Left renal cortex interstitium (tissue), 4 donors: Measurements from ENCODE around the gene NTN5. TPM values are rescaled to one million over a fixed set of nuclear protein-coding genes. Genes with fewer than 3 reads are reported as not detected.
A peak's percentile ranks its signal among the peaks of the same experiment; 100 is the strongest.
"Not testable (repeated sequence)": the region's sequence is repeated elsewhere in the genome, so short reads cannot be mapped to it uniquely, and the experiment has no call there.

ENCODE experiments used
- DNase-seq, 4 donors: peaks; one replicate each; pipeline ENCODE4 v3.0.0-alpha.2; 2013; ENCODE audit warnings: low read depth in 4 of 4, low spot score in 2 of 4, missing footprints in 1 of 4
- polyA plus RNA-seq, 4 donors: library from polyadenylated mRNA; unstranded; fragments of 120-200 nt; gene quantifications; one replicate each; pipeline ENCODE4 v1.2.1, GENCODE V29; 2013; ENCODE audit not compliant: insufficient read length in 4 of 4

NTN5 gene
- polyA plus RNA-seq, 4 donors, result 0.45 to 2.1 (median 1.6) TPM

DNA sequence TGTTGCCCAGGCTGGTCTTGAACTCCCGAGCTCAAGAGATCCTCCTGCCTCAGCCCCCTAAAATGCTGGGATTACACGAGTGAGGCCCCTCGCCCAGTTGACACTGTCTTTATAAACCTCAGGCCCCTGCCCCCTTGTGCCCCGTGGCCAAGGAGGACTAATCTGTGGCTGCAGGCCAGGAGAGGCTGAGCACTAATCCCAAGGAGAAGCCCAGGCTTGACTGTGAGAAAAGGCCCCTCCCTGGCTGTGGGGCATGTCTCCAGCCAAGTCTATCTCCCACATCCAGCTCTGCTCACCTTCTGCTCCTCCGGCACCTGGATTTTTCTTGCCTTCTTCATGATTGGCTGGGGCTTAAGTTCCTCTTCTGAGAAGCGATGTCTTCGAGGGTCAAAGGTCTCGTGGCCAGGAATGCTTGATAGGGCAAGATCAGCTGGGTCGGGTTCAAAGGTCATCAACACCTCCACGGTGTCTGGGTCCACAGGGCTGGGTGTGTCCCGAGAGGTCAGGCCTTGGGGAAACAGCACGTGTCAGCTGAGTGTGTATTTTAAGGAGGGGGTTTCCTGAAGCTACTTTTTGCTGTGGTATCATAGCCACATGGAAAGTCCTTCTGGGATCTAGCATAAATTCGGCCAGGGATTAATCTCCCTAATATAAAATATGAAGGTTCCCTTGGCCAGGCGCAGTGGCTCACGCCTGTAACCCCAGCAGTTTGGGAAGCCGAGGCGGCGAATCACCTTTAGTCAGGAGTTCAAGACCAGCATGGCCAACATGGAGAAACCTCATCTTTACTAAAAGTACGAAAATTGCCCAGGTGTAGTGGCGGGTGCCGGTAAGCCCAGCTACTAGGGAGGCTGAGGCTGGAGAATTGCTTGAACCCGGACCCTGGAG, 39.4 kb downstream of the NTN5 start:
- DNase-seq, result no peak

DNA sequence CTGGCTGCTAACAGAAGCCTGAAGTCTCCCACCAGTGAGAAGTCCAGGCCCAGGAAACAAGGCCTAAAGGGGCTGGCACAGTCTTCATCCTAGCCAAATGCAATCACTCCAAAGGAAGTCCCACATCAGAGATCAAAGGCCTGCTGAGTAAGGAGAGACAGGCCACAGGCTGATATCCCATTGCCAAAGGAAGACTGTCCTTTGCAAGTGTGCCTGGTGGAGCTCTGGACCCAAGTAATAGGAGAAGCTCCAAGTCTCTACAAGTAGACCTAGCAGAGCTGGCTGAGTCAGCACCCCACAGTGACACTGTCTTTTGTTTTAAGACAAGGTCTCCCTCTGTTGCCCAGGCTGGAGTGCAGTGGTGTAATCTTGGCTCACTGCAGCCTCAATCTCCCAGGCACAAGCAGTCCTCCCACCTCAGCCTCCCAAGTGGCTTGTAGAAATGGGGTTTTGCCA, 40.1 kb downstream of the NTN5 start:
- DNase-seq, result no peak

DNA sequence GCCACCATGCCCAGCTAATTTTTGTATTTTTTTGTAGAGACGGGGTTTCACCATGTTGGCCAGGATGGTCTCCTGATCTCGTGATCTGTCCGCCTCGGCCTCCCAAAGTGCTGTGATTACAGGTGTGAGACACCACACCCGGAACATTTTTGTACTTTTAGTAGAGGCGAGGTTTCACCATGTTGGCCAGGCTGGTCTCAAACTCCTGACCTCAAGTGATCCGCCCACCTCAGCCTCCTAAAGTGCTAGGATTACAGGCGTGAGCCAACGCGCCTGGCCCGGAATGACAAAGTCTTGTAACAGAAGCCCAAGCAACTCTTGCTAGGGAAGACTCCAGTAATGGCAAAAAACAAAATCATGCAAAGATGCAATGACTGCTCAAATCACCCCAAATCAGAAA, 40.5 kb downstream of the NTN5 start:
- not testable (repeated sequence) for DNase-seq

DNA sequence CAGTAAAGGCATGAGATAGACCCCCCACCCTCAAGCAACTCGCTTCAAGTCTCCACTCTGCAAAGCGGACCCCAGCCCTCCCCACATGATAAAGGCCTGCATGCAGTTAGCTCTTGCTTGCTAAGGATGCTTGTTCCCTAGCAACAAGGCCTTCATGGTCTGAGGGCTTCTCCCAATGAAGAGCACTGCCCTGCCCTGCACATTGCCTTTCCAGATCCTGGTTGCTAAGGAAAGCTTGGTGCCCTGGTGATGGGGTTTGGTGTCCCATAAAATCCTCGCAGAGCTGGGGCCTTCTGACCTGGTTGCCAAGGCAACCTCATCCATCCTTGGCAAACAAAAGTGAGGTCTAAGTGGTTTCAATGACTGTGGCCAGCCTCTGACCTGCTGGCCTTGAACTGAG, 41.6 kb downstream of the NTN5 start:
- DNase-seq, result no peak

DNA sequence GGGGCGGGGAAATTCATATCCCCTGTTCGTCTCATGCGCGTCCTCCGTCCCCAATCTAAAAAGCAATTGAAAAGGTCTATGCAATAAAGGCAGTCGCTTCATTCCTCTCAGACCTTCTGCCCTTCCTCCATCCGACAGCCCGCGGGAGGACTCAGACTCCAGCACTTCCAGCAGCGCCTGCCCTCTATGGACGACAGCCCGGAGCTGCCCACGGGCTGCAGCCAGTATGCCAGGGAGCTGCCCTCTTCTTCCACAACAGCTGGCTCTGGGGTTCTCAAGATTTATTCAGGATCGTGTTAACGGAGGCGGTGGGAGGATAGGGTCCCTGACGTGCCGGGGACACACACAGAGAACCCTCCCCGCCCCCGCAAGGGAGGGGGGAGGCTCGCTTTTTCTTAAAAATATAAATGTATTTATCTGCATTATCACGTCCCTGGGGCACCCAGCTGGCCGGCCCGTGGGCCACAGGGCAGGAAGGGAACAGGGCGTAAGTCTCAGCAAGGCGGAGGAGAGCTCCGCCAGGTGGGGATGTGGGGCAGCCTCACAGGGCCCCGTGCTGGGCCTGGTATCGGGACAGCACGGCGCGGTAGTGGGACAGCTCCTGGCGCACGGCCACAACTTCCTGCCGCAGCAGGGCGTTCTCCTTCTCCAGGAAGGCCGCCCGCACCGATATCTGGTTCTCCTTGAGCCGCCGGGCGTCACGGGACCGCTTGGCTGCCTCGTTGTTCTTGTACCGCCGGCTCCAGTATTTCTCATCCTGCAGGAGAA, 42.3 kb downstream of the NTN5 start:
- DNase-seq, result no peak

DNA sequence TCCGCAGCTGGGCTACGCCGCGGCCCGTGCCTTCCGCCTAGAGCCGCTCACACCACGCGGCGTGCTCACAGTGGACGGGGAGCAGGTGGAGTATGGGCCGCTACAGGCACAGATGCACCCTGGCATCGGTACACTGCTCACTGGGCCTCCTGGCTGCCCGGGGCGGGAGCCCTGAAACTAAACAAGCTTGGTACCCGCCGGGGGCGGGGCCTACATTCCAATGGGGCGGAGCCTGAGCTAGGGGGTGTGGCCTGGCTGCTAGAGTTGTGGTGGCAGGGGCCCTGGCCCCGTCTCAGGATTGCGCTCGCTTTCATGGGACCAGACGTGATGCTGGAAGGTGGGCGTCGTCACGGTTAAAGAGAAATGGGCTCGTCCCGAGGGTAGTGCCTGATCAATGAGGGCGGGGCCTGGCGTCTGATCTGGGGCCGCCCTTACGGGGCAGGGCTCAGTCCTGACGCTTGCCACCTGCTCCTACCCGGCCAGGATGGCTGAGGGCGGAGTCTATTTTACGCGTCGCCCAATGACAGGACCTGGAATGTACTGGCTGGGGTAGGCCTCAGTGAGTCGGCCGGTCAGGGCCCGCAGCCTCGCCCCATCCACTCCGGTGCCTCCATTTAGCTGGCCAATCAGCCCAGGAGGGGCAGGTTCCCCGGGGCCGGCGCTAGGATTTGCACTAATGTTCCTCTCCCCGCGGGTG, 43.1 kb downstream of the NTN5 start:
- DNase-seq, result no peak

DNA sequence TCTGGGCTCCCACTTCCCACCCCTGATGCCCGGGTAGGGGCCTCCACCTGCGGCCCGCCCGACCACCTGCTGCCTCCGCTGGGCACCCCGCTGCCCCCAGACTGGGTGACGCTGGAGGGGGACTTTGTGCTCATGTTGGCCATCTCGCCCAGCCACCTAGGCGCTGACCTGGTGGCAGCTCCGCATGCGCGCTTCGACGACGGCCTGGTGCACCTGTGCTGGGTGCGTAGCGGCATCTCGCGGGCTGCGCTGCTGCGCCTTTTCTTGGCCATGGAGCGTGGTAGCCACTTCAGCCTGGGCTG, 43.6 kb downstream of the NTN5 start:
- no peak for DNase-seq

DNA sequence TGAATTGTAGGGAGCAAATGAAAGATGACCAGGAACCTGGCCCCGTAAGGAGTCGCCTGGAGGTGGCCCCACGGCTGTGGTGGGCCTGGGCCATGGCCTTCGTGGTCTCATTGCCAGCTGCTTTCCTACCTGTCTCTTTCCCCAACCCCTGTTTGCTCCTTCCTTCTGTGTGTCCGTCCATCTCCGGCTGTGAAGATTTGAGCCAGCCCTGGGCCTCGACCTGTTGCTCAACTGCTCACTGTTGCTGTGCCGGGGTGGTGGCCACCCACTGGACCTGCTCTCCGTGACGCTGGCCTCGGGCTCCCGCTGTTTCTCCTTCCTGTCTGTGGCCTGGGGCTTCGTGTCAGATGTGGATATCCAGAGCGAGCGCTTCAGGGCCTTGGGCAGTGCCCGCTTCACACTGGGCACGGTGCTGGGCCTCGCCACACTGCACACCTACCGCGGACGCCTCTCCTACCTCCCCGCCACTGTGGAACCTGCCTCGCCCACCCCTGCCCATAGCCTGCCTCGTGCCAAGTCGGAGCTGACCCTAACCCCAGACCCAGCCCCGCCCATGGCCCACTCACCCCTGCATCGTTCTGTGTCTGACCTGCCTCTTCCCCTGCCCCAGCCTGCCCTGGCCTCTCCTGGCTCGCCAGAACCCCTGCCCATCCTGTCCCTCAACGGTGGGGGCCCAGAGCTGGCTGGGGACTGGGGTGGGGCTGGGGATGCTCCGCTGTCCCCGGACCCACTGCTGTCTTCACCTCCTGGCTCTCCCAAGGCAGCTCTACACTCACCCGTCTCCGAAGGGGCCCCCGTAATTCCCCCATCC, 44.1 kb downstream of the NTN5 start:
- DNase-seq, result no peak

DNA sequence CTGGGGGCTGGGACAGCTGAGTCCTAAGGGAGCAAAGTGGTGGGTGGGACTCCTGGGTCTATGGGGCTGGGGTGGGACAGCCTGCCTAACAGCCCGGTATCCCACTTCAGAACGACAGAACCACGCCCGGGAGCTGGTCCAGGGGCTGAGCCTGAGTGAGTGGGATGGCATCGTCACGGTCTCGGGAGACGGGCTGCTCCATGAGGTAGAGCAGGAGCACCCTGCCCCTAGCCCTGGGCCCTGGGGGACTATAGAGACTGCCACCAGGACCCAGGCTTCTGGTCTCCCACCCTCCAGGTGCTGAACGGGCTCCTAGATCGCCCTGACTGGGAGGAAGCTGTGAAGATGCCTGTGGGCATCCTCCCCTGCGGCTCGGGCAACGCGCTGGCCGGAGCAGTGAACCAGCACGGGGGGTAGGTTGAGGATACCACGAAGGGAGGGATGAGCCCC, 44.9 kb downstream of the NTN5 start:
- DNase-seq, result no peak

DNA sequence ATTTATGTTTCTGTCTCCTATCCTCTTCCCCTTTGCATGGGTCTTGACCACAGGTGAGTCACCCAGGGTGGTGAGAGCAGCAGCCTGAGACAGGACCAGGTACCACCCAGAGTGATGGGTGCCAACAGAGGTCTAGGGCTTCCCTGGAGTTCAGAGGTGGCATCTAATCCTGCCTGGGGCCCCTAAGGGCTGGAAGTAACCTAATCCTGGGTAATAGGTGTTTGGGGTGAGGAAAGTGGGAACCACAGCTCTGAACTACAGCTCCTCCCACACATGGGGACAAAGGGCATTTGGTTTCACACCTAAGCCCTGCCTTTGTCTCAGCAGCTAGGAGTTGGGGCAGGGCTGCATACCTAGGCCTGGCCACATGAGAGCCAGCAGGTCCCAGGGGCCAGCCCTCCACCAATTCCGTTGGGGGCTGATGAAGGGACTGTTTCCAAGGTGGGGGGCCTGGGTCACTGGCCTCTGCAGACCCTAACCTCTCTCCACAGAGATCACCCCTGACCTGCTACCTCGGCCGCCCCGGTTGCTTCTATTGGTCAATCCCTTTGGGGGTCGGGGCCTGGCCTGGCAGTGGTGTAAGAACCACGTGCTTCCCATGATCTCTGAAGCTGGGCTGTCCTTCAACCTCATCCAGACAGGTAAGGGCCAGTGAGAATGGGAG, 45.5 kb downstream of the NTN5 start:
- DNase-seq, result no peak

DNA sequence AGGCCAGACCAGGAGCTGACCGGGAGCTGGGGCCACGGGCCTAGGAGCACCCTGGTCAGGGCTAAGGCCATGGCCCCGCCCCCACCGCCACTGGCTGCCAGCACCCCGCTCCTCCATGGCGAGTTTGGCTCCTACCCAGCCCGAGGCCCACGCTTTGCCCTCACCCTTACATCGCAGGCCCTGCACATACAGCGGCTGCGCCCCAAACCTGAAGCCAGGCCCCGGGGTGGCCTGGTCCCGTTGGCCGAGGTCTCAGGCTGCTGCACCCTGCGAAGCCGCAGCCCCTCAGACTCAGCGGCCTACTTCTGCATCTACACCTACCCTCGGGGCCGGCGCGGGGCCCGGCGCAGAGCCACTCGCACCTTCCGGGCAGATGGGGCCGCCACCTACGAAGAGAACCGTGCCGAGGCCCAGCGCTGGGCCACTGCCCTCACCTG, 46.9 kb downstream of the NTN5 start:
- no peak for DNase-seq

DNA sequence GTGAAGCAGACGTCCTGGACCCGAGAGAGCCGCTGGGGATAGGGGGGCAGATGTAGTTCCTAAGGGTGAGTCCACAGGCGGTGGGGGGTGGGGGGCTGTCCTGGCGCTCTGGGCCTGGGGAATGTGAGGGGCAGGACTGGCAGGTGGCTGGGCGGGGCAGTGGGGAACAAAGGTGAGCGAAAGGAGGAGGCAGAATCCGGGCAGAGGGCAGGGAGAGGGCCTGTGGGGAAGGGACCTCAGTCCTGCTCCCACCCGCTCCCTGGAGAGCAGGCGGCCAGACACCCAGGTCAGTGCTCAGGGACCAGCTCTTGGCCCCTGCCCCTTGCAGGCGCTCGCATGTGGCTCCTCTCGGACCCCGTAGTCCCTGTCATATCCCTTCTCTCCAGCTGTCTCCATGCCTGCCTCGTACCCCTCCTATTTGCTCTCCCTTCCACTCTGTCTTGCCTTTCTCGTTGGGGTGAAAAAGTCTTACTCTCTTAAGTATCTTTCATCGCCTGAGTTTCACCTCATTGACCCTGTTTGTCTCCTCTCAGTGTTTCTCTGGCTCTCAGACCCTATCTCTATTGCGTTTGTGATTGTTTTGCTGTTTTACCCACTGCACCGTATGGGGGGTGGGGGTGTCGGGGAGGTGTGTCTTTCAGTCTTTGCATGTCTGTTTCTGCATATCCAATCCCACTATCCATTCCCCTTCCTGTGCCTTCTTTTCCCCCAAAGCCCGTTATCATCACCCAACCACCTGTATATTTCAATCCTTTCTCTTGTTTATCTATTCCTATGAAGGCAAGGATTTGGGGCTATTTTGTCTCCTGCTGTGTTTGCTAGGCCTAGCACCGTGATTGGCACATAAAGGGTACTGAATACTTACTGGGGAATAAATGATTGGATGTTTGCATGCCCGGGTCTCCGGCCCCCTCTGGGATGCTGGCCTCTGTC, 47.8 kb downstream of the NTN5 start:
- DNase-seq, result no peak

DNA sequence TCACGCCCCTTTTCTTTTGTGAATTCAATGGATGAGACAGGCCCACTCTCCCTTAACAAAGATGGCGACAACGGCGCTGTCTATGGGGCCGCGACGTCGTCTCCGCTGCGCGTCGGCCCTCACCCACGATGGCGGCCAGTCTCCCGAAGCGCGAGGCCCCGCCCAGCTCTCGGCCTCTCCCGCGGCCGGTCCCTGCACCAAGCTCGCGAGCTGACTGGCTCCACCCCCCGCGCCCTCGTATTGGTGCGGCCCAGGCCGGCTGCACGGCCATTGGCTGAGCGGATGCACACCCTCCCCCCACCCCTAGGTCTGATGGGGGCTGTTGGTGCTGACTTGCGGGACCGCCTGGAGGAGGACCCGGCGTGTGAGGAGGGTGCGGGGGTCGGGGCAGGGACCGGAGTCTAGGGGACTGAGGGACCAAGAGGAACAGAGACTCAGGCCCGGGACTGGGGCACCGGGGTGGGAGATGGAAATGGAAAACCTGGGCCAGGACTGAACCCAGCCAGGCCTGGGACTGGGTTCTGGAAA, 48.7 kb downstream of the NTN5 start:
- DNase-seq, result peak in 3 of 4 donors; percentile 90 to 95 (median 94)

DNA sequence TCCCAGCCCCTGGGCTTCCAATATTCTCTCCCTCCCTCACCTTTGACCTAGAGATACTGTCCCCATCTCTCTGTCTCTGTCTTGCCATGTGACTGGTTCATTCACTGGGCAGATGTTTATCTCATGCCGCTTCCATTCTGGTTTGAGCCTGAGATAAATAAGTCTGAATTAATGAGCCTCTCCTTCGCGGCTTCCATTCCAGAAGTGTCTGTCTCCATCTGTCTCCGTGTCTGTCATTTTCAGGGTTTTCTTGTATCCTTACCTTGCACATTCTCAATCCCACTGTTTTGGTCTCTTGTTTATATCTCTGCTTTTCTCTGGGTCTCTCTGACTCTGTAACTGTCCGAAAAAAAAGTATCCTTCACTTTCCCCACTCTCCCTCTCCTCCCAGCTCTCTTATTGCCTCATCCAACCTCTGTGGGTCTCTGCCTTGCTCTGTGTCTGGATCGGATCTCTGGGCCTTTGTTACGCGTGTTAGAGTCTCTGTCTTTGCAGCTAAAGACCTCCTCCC, 49.2 kb downstream of the NTN5 start:
- DNase-seq, result no peak

DNA sequence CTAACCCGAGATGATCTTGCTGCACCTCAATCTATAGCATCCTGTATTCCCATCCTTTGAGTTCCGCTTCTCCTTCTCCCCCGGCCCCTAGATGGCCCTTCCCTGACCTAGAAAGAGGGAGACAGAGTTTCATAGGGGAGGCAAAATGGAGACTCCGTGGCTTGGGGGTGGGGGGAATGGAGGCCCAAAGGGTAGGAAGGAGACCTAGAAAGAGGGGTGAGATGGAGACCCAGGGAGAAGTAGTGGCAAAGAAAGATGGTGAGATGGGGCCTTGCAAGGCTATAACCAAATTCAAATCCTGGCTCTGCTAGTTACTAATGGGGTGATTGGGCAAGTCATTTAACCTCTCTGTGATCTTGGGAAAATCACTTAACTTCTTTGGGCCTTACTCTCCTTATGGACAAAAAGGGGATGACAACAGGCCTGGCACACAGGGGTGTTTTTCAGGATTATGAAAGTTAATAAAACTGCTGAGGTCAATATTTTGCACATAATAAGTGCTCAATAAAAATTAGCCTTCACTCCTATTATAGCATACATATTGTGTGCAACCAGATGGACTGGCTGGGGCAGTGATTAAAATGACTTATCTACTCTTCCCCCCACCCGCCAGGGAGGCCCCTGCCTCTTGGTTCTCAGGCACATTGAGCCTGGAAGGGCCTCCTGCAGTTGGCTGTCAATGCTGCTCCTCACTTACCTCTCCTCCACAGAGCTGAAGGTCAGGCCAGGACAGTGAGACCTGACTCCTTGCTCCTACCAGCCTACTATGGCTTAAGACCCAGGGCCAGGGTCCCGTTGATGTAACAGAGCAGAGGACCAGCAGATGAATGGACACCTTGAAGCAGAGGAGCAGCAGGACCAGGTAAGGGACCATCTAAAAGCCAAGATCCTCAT, 52.9 kb downstream of the NTN5 start:
- no peak for DNase-seq

DNA sequence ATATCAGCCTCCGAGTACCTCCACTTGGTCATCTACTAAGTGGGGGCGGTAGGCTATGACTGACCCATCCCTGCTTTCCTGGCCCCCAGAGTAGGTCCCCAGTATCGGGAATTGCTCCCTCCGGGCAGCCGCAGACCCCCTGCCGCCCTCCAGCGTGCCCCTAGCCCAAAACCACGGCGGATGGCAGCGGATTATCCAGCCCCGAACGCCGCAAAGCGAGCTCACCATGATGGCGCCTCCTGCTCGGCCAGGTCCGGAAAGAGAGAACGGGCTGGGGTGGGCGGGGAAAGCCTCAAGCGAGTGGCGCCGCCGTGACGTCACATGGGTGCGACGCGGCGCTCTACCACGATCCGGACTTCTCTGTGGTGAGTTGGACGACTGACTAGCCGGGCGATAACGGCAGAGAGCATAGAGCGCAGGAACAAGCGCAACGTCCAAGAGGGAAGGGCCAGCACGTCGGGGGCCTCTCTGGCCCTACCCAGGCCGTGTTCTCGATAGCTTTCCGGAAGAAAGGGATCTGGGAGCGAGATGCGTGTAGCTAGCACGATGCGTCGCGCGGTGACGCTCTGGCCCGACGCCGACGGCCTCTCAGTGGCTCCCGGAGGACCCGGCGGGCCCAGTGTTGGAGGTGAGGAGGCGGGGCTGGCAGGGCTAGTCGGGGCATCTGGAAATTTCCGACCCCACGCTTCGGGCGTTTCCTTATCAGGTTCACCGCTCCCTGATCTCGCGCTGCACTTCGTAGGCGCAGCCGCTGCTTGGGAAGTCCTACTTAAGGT, 53.7 kb downstream of the NTN5 start, which contains the start of the genes RPL18 and SPHK2:
Gene RPL18, minus strand, starts transcription at position 263 of the 776 bp plus-strand sequence. Its CDS starts 35 bp downstream, at position 228.
Gene SPHK2, plus strand, starts transcription at position 591 of the 776 bp plus-strand sequence. CDS start 1,009 bp downstream, outside the sequence.
- DNase-seq, result peak; percentile 95 to 99 (median 98)
